Trophoblast cell (in vitro differentiated cells and primary cell): Measurements from ENCODE around the gene PCP2.

Source experiments
- DNase-seq, 2 donors: peaks; one replicate each; pipeline ENCODE4 v3.0.0-alpha.2; 2016
- H2AFZ ChIP-seq: 2 replicates; pipeline ENCODE4 v1.6.1; 2013; ENCODE audit warnings: low read length, moderate library complexity, mild to moderate bottlenecking; ENCODE audit not compliant: insufficient read depth, poor library complexity
- H2AK5ac ChIP-seq: 2 replicates; pipeline ENCODE4 v1.6.1; 2013; ENCODE audit warnings: mild to moderate bottlenecking, low read length
- H2BK120ac ChIP-seq: 2 replicates; pipeline ENCODE4 v1.6.1; 2013; ENCODE audit warnings: low read length, mild to moderate bottlenecking, moderate library complexity; ENCODE audit not compliant: insufficient read depth, poor library complexity
- H2BK12ac ChIP-seq: 2 replicates; pipeline ENCODE4 v1.6.1; 2013; ENCODE audit warnings: mild to moderate bottlenecking, low read length, moderate library complexity
- H2BK5ac ChIP-seq: 2 replicates; pipeline ENCODE4 v1.6.1; 2013; ENCODE audit warnings: low read length, low read depth, moderate library complexity, mild to moderate bottlenecking; ENCODE audit not compliant: poor library complexity
- H3K14ac ChIP-seq: 2 replicates; pipeline ENCODE4 v1.6.1; 2013; ENCODE audit warnings: mild to moderate bottlenecking, low read length
- H3K18ac ChIP-seq: 2 replicates; pipeline ENCODE4 v1.6.1; 2013; ENCODE audit warnings: mild to moderate bottlenecking, low read length
- H3K23ac ChIP-seq: 2 replicates; pipeline ENCODE4 v1.6.1; 2013; ENCODE audit warnings: low read length
- H3K27ac ChIP-seq: 2 replicates; pipeline ENCODE4 v1.5.1; 2013; ENCODE audit warnings: low read depth, mild to moderate bottlenecking, inconsistent platforms, low read length, moderate library complexity
- H3K27me3 ChIP-seq: 2 replicates; pipeline ENCODE4 v1.6.1; 2013; ENCODE audit warnings: inconsistent platforms, mild to moderate bottlenecking, low read length, moderate library complexity; ENCODE audit not compliant: insufficient read depth
- H3K36me3 ChIP-seq, 2 experiments: 1 replicate in 1 of 2; 2 replicates in 1 of 2; pipeline ENCODE4 v1.6.1; 2013; ENCODE audit warnings: low read length in 2 of 2, mild to moderate bottlenecking in 2 of 2, moderate library complexity in 1 of 2; ENCODE audit not compliant: insufficient read depth in 2 of 2, control insufficient read depth in 1 of 2
- H3K4ac ChIP-seq: 2 replicates; pipeline ENCODE4 v1.6.1; 2013; ENCODE audit warnings: low read depth, mild to moderate bottlenecking, low read length, moderate library complexity
- H3K4me1 ChIP-seq, 2 experiments: 1 replicate in 1 of 2; 2 replicates in 1 of 2; pipeline ENCODE4 v1.6.1; 2013; ENCODE audit warnings: low read length in 2 of 2, mild to moderate bottlenecking in 2 of 2, moderate library complexity in 1 of 2; ENCODE audit not compliant: insufficient read depth in 2 of 2, control insufficient read depth in 1 of 2
- H3K4me2 ChIP-seq: 2 replicates; pipeline ENCODE4 v1.6.1; 2013; ENCODE audit warnings: inconsistent platforms, mild to moderate bottlenecking, low read length, moderate library complexity
- H3K4me3 ChIP-seq: 2 replicates; pipeline ENCODE4 v1.5.1; 2013; ENCODE audit warnings: mild to moderate bottlenecking, low read depth, low read length, inconsistent platforms
- H3K79me1 ChIP-seq: one replicate; pipeline ENCODE4 v1.6.1; 2013; ENCODE audit warnings: low read length
- H3K79me2 ChIP-seq: 2 replicates; pipeline ENCODE4 v1.6.1; 2013; ENCODE audit warnings: low read length, mild to moderate bottlenecking; ENCODE audit not compliant: control insufficient read depth, insufficient read depth, poor library complexity
- H3K9ac ChIP-seq: 2 replicates; pipeline ENCODE4 v1.6.1; 2013; ENCODE audit warnings: mild to moderate bottlenecking, low read length
- H3K9me3 ChIP-seq: 2 replicates; pipeline ENCODE4 v1.6.1; 2013; ENCODE audit warnings: low read depth, mild to moderate bottlenecking, control low read depth, inconsistent platforms, low read length; ENCODE audit not compliant: insufficient read depth
- H4K12ac ChIP-seq: 2 replicates; pipeline ENCODE4 v1.6.1; 2013; ENCODE audit warnings: low read depth, mild to moderate bottlenecking, low read length, moderate library complexity
- H4K8ac ChIP-seq: 2 replicates; pipeline ENCODE4 v1.6.1; 2013; ENCODE audit warnings: low read depth, mild to moderate bottlenecking, low read length, moderate library complexity
- H4K91ac ChIP-seq: one replicate; pipeline ENCODE4 v1.6.1; 2013; ENCODE audit warnings: low read depth, mild to moderate bottlenecking, low read length, moderate library complexity
- WGBS: extraction: QIAGEN DNeasy Blood & Tissue Kit; methylation state at CpG from one replicate; pipeline ENCODE4 v1.1.7; 2013; ENCODE audit warnings: missing lambda C conversion rate; ENCODE audit not compliant: insufficient read length, insufficient coverage; ENCODE audit errors: extremely low coverage; 5-methylcytosine and 5-hydroxymethylcytosine counted together

PCP2 gene

GRCh38 chr19:7617172-7617571 is 16.3 kb downstream of the PCP2 start:
- H3K79me2 ChIP-seq, result no peaks in the 10 kb centered on the region
- H3K18ac ChIP-seq, result no peak overlapping the region
- H2BK5ac ChIP-seq, result no peak overlapping the region
- H4K8ac ChIP-seq, result no peak overlapping the region
- no peak for DNase-seq
- no peak overlapping the region for H3K4me2 ChIP-seq
- H3K9ac ChIP-seq, result no peak overlapping the region
- peaks cover 2% of the 10 kb centered on the region for H3K79me1 ChIP-seq
- H3K4ac ChIP-seq, result no peak overlapping the region
- peaks cover 68 to 69% of the 10 kb centered on the region in 2 experiments for H3K36me3 ChIP-seq
- WGBS, result no CpG with 5 or more reads among the region's 12 CpGs
- H4K12ac ChIP-seq, result no peak overlapping the region
- H4K91ac ChIP-seq, result no peak overlapping the region
- H3K4me1 ChIP-seq, result peaks cover 11 to 12% of the 10 kb centered on the region in 2 experiments
- H3K27me3 ChIP-seq, result no peaks in the 10 kb centered on the region
- H2BK12ac ChIP-seq, result no peak overlapping the region
- H3K27ac ChIP-seq, result no peak overlapping the region
- H2BK120ac ChIP-seq, result no peak overlapping the region
- peaks cover 5% of the 10 kb centered on the region for H3K9me3 ChIP-seq
- no peak overlapping the region for H2AK5ac ChIP-seq
- H3K14ac ChIP-seq, result no peak overlapping the region
- H2AFZ ChIP-seq, result no peak overlapping the region
- no peak overlapping the region for H3K4me3 ChIP-seq
- no peak overlapping the region for H3K23ac ChIP-seq

DNA sequence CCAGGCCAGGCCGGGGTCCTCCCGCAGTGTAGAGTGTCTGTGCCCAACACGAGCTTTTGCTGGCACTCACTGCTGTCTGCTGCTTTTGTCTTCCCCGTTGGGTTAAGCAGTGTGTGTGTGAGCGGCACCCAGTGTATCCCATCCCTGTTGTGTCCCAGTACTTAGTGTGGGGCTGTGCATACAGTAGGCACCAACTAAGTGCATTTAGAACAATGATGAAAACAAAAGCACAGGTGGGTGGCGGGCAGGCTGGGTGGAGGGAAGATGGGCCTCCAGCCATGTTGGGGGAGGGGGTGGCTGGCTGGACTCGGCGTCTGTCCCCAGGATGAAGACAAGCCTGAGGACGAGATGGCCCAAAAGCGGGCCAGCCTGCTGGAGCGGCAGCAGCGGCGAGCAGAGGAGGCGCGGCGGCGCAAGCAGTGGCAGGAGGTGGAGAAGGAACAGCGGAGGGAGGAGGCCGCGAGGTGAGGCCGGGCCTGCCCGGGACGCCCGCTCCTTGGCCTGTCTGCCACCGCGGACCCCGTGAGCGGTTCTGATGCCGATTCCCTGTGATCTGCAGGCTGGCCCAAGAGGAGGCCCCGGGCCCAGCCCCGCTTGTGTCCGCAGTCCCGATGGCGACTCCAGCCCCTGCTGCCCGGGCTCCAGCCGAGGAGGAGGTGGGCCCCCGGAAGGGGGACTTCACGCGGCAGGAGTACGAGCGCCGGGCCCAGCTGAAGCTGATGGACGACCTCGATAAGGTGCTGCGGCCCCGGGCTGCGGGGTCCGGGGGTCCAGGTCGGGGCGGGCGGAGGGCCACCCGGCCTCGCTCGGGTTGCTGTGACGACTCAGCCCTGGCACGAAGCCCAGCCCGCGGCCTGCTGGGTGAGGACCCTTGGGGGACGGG is 18.4 kb downstream of the PCP2 start:
- no peak overlapping the region for H4K8ac ChIP-seq
- no peak overlapping the region for H4K12ac ChIP-seq
- peaks cover 2% of the 10 kb centered on the region for H3K79me1 ChIP-seq
- H3K79me2 ChIP-seq, result no peaks in the 10 kb centered on the region
- peaks cover 11 to 12% of the 10 kb centered on the region in 2 experiments for H3K4me1 ChIP-seq
- H3K27ac ChIP-seq, result no peak overlapping the region
- peaks cover 64 to 66% of the 10 kb centered on the region in 2 experiments for H3K36me3 ChIP-seq
- no peak overlapping the region for H3K9ac ChIP-seq
- H4K91ac ChIP-seq, result no peak overlapping the region
- no peak overlapping the region for H3K23ac ChIP-seq
- WGBS, result no CpG with 5 or more reads among the region's 59 CpGs
- H3K4me3 ChIP-seq, result no peak overlapping the region
- peaks cover 5% of the 10 kb centered on the region for H3K9me3 ChIP-seq
- H3K18ac ChIP-seq, result no peak overlapping the region
- H3K14ac ChIP-seq, result no peak overlapping the region
- no peak overlapping the region for H3K4me2 ChIP-seq
- no peak overlapping the region for H3K4ac ChIP-seq
- H3K27me3 ChIP-seq, result no peaks in the 10 kb centered on the region
- no peak for DNase-seq
- H2AK5ac ChIP-seq, result no peak overlapping the region
- no peak overlapping the region for H2BK5ac ChIP-seq
- H2BK12ac ChIP-seq, result no peak overlapping the region
- no peak overlapping the region for H2AFZ ChIP-seq
- no peak overlapping the region for H2BK120ac ChIP-seq

DNA sequence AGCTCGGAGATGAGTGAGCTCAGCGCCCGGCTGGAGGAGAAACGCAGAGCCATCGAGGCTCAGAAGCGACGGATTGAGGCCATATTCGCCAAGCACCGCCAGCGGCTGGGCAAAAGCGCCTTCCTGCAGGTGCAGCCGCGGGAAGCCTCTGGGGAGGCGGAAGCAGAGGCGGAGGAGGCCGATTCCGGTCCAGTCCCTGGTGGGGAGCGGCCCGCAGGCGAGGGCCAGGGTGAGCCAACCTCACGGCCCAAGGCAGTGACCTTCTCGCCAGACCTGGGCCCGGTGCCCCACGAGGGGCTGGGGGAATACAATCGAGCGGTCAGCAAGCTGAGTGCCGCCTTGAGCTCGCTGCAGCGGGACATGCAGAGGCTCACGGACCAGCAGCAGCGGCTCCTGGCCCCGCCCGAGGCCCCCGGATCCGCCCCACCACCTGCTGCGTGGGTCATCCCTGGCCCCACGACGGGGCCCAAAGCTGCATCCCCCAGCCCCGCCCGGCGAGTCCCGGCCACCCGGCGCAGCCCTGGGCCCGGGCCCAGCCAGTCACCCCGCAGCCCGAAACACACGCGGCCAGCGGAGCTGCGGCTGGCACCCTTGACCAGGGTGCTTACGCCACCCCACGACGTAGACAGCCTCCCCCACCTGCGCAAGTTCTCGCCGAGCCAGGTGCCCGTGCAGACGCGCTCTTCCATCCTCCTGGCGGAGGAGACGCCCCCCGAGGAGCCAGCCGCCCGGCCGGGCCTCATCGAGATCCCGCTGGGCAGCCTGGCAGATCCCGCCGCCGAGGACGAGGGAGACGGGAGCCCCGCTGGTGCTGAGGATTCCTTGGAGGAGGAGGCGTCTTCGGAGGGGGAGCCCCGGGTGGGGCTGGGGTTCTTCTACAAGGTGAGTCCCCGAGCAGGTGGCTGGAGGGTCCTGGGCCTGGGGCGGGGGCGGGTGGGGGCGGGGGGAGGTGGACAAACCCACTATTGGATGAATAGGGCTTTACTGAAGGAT is 20.9 kb downstream of the PCP2 start:
- H3K18ac ChIP-seq, result no peak overlapping the region
- no peak overlapping the region for H4K8ac ChIP-seq
- no peak overlapping the region for H4K91ac ChIP-seq
- H2BK5ac ChIP-seq, result no peak overlapping the region
- H3K4me1 ChIP-seq, result no peaks in the 10 kb centered on the region
- peaks cover 53 to 56% of the 10 kb centered on the region in 2 experiments for H3K36me3 ChIP-seq
- H2BK12ac ChIP-seq, result no peak overlapping the region
- no peak for DNase-seq
- no peak overlapping the region for H3K23ac ChIP-seq
- no peak overlapping the region for H3K9ac ChIP-seq
- peaks cover 7% of the 10 kb centered on the region for H3K9me3 ChIP-seq
- no peak overlapping the region for H2BK120ac ChIP-seq
- H3K4me2 ChIP-seq, result no peak overlapping the region
- no peak overlapping the region for H3K4me3 ChIP-seq
- no peaks in the 10 kb centered on the region for H3K79me2 ChIP-seq
- no CpG with 5 or more reads among the region's 81 CpGs for WGBS
- no peak overlapping the region for H2AK5ac ChIP-seq
- H3K14ac ChIP-seq, result no peak overlapping the region
- H2AFZ ChIP-seq, result no peak overlapping the region
- no peaks in the 10 kb centered on the region for H3K27me3 ChIP-seq
- no peak overlapping the region for H4K12ac ChIP-seq
- H3K79me1 ChIP-seq, result no peaks in the 10 kb centered on the region
- H3K27ac ChIP-seq, result no peak overlapping the region
- H3K4ac ChIP-seq, result no peak overlapping the region

- no peaks in the 10 kb centered on the region for H3K79me2 ChIP-seq
- H3K36me3 ChIP-seq, result peaks cover 50 to 52% of the 10 kb centered on the region in 2 experiments
- H3K14ac ChIP-seq, result no peak overlapping the region
- H3K4me2 ChIP-seq, result no peak overlapping the region
- H3K23ac ChIP-seq, result no peak overlapping the region
- no peak overlapping the region for H3K9ac ChIP-seq
- H2BK120ac ChIP-seq, result no peak overlapping the region
- H3K4me3 ChIP-seq, result no peak overlapping the region
- no peak overlapping the region for H3K4ac ChIP-seq
- H3K9me3 ChIP-seq, result peaks cover 5% of the 10 kb centered on the region
- no peak for DNase-seq
- no peak overlapping the region for H4K91ac ChIP-seq
- no peak overlapping the region for H3K27ac ChIP-seq
- no peak overlapping the region for H2BK12ac ChIP-seq
- no peaks in the 10 kb centered on the region for H3K79me1 ChIP-seq
- no peak overlapping the region for H2AFZ ChIP-seq
- H4K8ac ChIP-seq, result no peak overlapping the region
- H3K18ac ChIP-seq, result no peak overlapping the region
- H3K27me3 ChIP-seq, result no peaks in the 10 kb centered on the region
- no peak overlapping the region for H2AK5ac ChIP-seq
- no peak overlapping the region for H4K12ac ChIP-seq
- no CpG with 5 or more reads among the region's 41 CpGs for WGBS
- H2BK5ac ChIP-seq, result no peak overlapping the region
- no peaks in the 10 kb centered on the region for H3K4me1 ChIP-seq
Measured at GRCh38 chr19:7611541-7612279, 21.8 kb downstream of the PCP2 start.
